SW480 (cell line): Measurements from ENCODE around the gene TBXAS1.

Experiments used
- DNase-seq: peaks from one replicate; pipeline ENCODE4 v3.0.0-alpha.2; 2016; ENCODE audit warnings: low spot score

Gene TBXAS1

DNA sequence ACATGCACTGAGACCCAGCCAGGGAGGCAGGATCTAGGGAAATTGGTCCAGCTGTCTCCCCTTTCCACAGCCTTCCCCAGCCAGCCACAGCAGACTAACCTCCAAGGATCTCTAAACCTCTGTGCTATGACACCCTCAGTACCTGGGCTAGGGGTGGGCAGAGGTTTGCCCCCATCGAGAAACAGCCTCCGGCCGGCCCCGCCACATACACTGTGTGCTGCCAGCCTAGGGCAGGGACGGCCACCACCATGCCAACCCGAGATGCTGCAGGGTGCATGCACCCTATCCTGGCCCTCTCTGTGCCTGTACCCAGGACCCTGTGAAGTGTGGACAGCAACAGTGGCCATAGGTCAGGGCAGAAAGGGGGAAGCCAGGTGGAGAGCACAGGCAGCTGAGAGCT is 175.6 kb downstream of the TBXAS1 start:
- no peak for DNase-seq

DNA sequence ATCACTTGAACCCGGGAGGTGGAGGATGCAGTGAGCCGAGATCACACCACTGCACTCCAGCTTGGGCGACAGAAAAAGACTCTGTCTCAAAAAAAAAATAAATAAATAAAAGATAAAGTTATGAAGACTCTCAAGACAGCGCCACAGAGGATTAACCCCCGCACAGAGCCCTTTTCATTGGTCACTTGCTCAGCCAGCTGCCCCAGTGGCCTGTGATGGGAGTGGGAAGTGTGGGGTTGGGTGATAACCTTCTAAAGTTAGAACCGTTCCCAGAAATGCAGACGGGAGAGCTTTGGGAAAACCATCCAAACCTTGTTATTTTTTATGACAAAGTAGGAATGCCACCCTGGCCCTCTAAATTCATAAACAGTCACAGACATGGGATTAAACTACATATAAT is 176.3 kb downstream of the TBXAS1 start:
- DNase-seq = no peak

DNA sequence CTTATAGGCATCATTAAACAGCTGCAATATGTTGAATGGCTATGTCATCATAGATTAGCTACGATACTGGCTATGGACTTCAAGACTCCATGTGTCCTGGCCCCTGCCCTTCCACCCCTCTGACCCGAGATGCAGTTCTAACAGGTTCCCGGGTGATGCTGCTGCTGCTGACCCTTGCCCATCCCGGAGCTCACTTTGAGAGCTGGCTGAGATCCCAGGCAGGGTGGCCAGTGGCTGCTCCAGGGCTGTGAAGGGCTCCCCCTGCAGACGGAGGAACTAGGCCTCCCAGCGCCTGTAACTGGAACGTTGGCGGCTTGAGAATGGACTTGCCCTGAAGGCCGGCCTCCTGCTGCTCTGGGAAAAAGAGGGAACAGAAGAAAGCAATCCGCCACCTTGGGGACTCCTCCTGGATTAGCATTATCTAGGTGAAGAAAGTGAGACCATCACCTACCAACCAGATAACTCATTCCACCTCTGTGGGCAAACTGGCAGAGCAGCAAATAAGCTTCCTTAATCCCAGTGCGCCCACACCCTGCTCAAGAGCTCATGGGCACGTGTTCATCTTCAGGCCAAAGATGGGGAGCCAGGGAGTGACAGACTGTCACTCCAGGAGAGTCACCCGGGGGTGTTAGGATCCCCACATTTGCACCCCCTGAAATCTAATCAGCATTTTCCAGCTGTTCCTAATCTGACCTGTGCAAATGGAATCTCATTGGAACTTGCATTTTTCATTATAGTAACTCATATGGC is 176.9 kb downstream of the TBXAS1 start:
- DNase-seq = peak; percentile 12

DNA sequence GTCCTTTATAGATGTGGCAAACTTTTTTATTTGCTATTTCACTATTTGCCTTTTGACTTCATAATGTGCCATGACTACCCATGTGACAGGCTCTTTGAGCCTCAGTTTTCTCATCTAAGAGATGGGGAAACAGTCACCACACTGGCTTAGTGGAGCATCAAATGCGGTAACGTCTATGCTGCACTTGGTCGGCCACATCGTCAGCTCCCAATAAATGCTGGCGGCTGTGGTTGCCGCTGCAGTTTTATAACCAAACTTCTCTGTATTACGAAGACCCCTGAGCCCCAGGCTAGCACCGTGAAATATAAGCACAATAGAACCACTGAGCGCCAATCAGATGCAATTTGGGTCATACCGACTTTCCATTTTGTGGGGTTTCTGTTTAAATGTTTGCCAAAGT is 177.5 kb downstream of the TBXAS1 start:
- DNase-seq = no peak

DNA sequence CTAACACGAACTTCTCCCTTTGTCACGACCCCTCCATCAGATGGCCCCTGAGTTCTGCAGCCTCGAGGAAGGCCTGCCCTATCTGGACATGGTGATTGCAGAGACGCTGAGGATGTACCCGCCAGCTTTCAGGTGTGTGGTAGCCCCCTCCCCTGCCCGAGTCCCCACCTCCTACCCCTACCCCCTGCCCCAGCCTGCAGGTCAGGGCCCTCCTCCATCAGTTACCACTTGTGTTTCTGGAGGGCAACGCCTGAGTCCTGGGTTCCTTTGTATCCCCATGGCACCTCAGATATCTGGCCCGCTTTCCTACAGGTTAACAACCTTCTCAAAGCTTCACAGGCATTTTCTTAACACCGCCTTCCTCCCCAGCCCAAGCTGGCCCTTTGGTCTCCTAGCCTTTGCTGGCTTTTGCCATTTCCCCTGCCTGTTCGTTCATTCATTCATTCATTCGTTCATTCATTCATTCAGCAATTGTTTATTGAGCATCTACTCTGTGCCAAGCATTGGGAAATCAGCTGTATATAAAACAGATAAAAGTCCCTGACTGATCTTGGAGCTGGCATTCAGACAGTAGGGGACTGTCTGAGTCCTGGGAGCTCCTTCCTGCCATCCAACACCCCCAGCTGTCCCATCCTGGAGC is 178.1 kb downstream of the TBXAS1 start:
- no peak for DNase-seq

DNA sequence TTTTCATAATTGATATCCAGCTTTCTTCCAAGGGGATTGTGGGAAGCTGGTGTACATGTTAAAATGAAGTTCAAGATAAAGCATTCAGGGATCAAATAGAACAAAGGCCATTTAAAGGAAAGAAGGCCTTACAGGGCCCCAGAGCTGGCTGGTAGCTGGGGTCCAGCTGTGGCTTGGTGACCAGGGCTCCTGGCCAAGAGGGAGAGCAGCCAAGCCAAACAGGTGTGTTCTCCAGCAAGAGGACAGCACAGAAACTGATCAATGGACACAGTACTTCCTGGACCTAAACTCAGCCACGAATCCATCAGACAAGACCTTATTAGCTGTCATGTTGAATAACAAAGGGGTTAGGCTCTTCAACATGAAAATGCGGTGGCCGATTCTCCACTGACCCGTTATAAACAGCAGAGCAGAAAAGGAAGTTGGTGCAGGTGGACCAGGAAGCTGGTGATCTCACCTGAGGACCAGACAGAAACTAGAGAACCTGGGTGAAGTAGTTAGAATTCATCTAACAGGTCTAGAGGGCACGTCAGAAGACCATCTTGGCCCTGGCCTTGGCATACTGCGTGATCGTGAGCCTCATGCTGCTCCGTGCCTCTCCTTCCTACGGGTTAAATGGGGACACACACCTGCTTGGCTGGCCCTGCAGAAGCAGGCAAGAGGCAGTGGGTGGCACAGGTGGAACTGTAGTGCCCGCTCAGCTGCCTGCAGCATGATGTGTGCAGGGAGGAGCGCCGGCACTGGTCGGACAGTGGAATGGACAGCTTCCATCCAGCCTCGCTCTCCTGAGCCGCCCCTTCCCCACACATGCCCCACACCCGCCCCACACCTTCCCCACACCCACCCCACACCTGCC is 179.9 kb downstream of the TBXAS1 start:
- no peak for DNase-seq

DNA sequence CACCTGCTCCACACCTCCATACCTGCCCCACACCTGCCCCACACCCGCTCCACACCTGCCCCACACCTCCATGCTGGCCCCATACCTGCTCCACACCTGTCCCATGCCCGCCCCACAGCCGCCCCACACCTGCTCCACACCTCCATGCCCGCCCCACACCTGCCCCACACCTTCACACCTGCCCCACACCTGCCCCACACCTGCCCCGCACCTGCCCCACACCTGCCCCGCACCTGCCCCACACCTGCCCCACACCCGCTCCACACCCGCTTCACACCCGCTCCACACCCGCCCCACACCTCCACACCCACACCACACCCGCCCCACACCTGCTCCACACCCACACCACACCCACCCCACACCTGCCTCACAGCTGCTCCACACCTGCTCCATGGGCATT is 180.7 kb downstream of the TBXAS1 start:
- DNase-seq = no peak

DNA sequence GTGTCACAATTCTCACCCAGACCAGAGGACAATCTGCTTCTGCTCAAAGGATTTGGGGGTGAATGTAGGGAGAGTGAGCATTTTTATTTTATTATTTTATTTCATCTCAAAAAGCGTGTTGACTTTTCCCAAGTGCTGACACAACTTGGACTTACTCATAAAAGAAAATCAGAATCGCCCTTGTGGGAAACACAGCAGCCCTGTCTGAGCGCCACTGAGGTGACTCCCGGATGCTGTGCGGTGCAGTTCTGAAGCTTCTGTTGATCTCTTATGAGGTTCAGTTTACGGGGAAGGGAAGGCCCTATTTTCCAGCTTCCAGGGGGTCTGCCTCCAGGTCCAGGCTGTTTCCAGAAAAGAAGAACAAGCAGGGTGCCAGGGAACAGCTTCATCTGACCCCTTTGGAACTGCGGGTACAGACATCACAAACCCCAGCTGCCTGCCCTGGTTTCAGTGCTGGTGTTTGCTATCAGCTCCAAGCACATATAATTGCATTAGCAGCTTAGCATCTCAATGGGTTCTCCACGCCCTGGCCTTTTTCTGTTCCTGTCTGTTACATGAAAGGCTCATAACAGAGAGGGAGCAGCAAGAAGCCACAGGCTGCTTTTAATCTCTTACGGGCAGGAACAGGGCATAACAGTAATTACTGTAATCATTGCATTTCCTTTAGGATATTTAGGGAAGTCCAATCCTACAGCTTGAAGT is 181.3 kb downstream of the TBXAS1 start:
- DNase-seq = peak; percentile 9

DNA sequence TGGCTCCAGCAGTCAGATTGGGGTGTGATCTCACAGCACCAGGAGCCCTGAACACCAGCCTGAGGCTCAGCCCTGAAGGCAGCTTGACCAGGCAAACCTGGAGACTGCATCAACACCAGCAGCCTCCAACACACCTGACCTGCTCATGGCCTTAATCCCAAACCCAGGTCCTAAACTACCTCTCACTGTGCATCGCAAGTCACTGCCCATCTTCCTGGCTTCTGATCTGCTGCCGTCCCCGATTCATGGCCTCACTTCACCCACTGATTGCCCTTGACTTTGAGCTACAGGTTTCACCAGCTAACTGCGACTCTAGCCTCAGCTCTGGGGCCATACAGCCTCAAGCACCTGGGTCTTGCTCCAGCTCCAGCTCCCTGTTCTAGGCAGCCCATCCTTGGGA is 184.6 kb downstream of the TBXAS1 start:
- no peak for DNase-seq

DNA sequence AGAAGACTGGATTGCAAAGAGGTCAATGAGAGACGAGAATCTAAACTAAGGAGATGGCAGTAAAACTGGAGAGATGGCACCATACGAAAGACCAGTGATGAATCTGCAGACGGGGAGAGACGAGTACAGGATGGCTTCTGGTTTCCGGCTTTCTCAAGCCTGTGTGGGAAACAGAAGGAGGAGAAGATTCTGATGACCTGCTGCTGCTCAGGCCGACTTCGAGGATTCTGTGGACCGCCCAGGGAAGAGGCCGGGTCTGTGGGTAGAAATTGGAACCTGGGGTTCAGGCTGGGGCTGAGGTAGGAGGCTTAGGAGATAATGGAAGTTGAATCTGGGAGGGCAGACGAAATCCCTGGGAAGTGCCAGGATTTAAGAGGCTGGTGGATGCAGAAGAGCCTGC is 185.1 kb downstream of the TBXAS1 start:
- no peak for DNase-seq

DNA sequence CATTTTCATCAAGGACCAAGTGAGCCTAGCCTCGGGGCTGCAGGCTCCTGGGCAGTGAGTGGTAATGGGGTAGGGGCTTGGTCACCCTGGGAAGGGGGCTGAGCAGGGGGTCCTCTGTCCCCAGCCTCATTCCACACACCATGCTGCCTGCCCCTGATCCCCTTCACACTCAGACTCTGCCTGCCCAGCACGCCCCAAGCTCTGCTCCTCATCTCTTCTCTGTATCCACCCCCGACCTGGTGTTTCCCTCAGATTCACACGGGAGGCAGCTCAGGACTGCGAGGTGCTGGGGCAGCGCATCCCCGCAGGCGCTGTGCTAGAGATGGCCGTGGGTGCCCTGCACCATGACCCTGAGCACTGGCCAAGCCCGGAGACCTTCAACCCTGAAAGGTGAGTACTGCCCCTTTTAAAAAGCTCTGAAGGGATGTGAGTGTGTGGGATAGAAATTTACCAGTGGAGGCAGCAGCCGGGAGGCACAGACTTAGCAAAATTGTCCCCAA is 186.5 kb downstream of the TBXAS1 start:
- no peak for DNase-seq

DNA sequence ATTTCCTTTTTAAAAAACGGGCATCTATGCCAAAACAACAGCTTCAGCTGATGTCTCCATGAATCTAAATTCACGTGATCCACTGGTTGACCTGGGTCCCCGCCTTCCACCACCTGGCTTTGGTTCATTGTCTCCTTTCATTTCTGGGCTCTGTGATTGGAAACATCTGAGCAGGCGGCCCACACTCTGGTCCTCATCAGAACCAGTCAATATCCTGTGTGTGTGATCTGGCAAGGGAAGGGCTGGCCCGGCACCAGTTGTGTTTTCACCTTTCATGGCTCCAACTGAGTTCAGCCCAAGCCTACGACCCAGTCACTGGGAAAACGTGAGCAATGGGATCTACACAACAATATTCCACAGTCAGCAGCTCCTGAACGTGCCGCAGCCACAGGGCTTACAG is 187.5 kb downstream of the TBXAS1 start:
- DNase-seq = no peak

DNA sequence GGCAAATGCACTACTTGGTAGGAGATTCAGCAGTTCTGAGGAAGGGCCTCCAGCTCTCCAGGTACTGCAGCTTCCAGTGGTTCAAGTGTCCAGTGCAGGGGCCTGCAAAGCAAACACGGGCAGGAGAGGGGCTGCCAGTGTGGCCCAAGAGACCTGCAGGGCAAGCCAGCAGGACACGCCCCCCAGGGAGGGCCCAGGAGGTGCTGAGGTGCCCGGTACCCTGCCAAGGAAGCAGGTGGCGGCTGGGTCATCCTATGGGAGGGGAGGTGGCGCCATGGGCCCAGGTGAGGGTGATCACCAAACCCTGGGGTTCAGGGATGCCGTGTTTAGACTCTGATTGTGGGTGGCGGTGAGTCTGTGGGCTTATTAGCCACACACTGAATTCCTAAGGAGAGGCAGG is 188.0 kb downstream of the TBXAS1 start:
- no peak for DNase-seq

DNA sequence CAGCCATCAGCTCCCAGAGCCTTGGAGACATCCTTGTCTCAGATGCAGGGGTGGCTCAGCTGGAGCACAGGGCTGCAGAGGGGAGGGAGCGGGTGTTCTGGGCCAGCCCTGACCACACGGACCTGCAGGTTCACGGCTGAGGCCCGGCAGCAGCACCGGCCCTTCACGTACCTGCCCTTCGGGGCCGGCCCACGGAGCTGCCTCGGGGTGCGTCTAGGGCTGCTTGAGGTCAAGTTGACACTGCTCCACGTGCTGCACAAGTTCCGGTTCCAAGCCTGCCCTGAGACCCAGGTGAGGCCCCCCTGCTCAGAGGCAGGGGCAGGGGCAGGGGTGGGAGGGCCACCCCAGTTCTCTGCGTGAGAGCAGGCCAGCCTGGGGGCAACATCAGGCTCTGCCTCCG is 188.5 kb downstream of the TBXAS1 start:
- DNase-seq = no peak

DNA sequence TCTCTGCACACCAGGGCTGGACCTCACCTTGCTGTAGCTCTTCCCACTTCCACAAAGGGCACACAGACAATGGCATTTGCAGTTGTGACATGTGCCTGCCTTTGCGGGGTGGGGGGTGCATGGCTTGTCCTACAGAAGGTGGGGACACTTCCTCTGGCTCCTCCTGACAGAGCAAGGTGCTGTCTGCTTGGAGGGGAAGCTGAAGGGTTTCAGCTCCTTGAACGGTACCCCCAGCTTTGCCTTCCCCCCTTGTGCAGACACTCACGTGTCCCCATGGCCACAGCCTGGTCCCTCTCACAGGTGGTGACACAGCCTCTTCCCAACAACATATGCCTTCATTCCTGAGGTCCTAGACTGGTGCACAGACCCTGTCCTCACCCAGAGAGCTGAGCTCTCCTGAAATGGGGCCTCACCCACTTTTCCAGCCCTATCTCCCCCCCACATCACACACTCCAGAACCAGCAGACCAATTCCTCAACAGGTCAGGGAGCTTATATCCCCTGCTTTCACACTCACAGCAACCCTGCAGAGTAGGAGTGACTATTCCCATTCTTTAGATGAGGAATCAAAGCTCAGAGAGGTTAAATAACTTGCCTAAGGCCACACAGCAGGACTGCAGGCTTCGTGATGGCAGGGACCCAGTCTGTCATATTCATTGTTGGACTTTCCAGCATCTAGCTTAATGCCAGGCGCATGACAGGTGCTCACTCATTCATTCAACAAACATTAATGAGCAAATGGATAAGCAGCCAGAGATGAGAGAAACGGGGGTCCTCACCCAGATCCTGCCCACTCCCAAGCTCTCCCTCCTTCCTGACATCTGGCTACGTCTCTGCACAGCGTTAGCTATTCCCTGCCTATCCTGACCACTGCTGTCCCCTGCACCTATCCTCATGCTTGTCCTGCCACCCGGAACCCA is 189.3 kb downstream of the TBXAS1 start:
- DNase-seq = no peak

DNA sequence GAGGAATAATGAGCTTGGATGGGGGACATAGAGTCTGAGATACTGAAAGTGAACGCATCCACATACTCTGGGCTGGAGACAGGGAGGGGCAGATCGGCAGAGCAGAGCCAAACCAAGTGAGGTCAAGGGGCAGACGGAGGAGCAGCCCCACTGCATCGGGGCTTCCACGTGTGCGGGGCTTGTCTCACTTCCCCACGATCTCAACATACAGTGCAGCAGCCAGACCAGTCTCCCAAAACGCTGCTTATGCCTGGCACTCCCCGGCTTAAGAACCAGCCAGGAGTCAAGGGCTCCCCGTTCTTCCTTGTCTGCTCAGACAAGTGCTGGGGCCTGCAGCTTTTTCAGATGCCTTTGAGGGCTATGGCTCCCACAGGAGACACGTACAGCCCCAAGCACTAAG is 190.1 kb downstream of the TBXAS1 start:
- no peak for DNase-seq

DNA sequence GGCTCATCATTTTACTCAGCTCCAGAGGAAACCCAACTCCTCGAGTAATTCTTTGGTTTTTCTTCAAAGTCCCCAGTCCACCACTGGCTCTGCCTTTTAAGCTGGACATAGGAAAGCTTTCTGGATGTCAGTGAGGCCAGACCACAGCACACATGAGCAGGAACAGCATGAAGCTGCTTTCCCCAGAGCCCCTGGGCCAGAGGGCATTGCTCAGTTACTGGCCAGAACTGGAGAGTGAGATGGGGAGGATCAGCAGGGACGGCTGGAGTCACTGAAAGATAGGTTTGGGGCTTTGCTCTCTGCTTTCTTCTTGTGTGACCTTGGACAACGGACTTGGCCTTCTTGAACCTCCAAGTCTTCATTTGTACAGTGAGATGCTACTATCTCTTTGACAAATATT is 190.5 kb downstream of the TBXAS1 start:
- no peak for DNase-seq

DNA sequence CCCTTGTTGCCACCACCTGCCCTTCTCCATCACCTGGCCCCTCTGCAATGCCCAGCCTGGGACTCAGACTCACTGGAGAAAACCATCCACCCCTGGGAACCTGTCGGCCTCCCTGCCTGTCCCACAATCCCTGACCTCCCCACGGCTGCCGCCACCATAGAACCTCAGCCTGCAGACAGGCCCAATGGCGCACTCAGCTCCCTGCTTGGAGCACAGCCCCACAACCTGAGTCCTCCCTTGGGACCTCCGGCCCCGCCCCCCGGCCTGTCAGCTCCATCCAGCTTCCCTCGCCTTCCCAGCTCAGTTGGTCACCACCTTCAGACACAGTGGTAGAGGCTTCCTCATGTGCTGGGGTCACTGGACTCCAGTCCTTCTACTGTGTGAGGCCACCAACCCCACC is 192.5 kb downstream of the TBXAS1 start:
- DNase-seq = no peak

DNA sequence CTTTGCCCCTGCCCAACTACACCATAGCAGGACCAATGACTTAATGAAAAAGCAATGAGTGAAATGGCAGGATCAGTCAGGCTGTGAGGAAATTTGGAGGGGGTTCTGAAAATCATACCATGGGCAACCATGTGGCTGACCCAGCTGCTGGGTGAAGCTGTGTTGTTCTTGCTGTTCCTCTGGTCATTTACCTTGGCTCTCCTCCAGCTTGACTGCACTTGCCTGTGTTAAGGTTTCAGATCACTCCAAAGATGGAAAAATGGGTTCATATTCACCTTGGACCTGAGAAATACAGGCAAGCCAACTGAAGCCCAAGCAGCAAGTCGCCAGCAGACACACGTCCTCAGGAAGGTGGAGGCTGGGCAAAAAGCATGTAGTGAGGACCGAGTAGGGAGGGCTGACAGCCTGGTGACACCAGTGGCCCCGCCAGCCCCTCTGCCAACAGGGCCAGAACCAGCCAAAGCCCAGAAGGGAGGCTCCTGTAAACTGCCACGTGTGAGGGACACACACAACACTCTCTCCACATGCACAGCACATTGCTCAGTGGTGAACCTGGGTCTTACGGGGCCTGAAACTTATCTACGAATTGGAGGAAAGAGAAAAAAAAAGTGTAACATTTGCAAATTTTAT is 193.6 kb downstream of the TBXAS1 start:
- DNase-seq = no peak

DNA sequence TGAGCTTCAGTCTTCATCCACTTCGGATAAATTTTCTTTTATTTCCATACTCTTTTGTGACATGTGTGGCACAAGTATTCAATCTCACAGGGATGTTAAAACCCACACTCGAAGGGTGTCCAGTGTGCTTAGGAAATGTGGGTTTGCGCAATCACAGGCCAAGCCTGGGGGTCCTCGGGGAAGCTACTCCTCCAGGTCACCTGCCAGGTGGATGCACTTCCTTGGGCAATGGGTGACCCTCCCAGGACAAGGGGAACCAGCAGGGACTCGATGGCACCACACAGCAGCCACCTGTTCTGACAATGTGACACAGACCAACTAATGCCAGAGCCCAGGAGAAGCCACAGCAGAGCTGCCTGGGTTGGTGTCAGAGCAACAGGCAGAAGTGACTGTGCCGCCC is 194.7 kb downstream of the TBXAS1 start:
- no peak for DNase-seq

DNA sequence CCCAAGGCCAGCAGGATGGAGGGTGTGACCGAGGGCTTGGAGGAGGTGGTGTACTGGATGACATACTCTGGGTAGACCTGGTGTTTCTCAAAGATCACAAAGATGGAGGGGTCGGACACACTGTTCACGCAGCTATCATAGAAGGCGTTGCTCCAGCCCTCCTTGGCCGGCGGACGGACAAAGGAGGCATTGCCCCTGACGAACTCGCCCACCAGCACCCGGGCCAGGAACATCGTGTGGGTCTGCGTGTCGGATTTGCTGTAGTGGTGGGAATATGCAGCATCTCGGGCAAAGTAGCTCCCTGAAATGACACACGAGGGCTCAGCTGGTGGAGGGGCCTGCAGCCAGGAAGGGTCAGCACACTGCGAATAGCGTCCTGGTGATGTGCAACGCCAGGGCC is 195.5 kb downstream of the TBXAS1 start:
- DNase-seq = no peak
